Muscle layer of duodenum (tissue), 2 donors: ENCODE measurements around the gene KCNB1.

Experiments
- H3K27ac ChIP-seq: one replicate; pipeline ENCODE4 v1.7.0; 2013; ENCODE audit warnings: mild to moderate bottlenecking, low read length
- H3K27me3 ChIP-seq: one replicate; pipeline ENCODE4 v1.7.0; 2013; ENCODE audit warnings: low read depth, mild to moderate bottlenecking, control low read depth, low read length
- H3K36me3 ChIP-seq, 2 donors: one replicate each; pipeline ENCODE4 v1.7.0; 2013; ENCODE audit warnings: low read length in 2 of 2, control low read depth in 1 of 2, mild to moderate bottlenecking in 1 of 2; ENCODE audit not compliant: insufficient read depth in 2 of 2, control insufficient read depth in 1 of 2
- H3K4me1 ChIP-seq, 2 donors: one replicate each; pipeline ENCODE4 v1.7.0; 2013; ENCODE audit warnings: low read length in 2 of 2, mild to moderate bottlenecking in 2 of 2, control low read depth in 1 of 2, moderate library complexity in 1 of 2; ENCODE audit not compliant: insufficient read depth in 2 of 2, control insufficient read depth in 1 of 2
- H3K4me3 ChIP-seq, 2 donors: one replicate each; pipeline ENCODE4 v1.7.0; 2013; ENCODE audit warnings: low read length in 2 of 2, low read depth in 1 of 2, mild to moderate bottlenecking in 1 of 2
- H3K9me3 ChIP-seq, 2 donors: one replicate each; pipeline ENCODE4 v1.7.0; 2013; ENCODE audit warnings: low read length in 2 of 2, control low read depth in 1 of 2, mild to moderate bottlenecking in 1 of 2; ENCODE audit not compliant: control insufficient read depth in 1 of 2
- donor health status: healthy.

The KCNB1 gene

GRCh38 chr20:49408509-49409104 is 73.9 kb downstream of the KCNB1 start:
- H3K9me3 ChIP-seq = no peaks in the 10 kb centered on the region
- peaks cover 0 to 19% of the 10 kb centered on the region in 2 donors for H3K4me1 ChIP-seq
- H3K27ac ChIP-seq = no peak overlapping the region
- no peak overlapping the region for H3K4me3 ChIP-seq
- H3K36me3 ChIP-seq = no peaks in the 10 kb centered on the region
- H3K27me3 ChIP-seq = no peaks in the 10 kb centered on the region

GRCh38 chr20:49406666-49407065 is 75.8 kb downstream of the KCNB1 start:
- Histone ChIP-seq H3K27me3 (no peaks in the 10 kb centered on the region), H3K27ac (no peak overlapping the region), H3K4me3 (no peak overlapping the region), H3K4me1 (peaks cover 0 to 17% of the 10 kb centered on the region in 2 donors), H3K9me3 (no peaks in the 10 kb centered on the region), H3K36me3 (no peaks in the 10 kb centered on the region)

GRCh38 chr20:49405696-49406095 is 76.8 kb downstream of the KCNB1 start:
- H3K36me3 ChIP-seq = no peaks in the 10 kb centered on the region
- no peak overlapping the region for H3K27ac ChIP-seq
- peaks cover under 1 to 15% of the 10 kb centered on the region in 2 donors for H3K4me1 ChIP-seq
- H3K9me3 ChIP-seq = no peaks in the 10 kb centered on the region
- no peaks in the 10 kb centered on the region for H3K27me3 ChIP-seq
- no peak overlapping the region for H3K4me3 ChIP-seq

GRCh38 chr20:49405062-49405683 is 77.3 kb downstream of the KCNB1 start:
- peaks cover 0 to 1% of the 10 kb centered on the region in 2 donors for H3K36me3 ChIP-seq
- no peaks in the 10 kb centered on the region for H3K27me3 ChIP-seq
- H3K9me3 ChIP-seq = no peaks in the 10 kb centered on the region
- H3K4me1 ChIP-seq = peaks cover 6 to 18% of the 10 kb centered on the region in 2 donors
- no peak overlapping the region for H3K4me3 ChIP-seq
- H3K27ac ChIP-seq = no peak overlapping the region

GRCh38 chr20:49404461-49404860 is 78.0 kb downstream of the KCNB1 start:
- Histone ChIP-seq H3K4me1 (peaks cover 8 to 20% of the 10 kb centered on the region in 2 donors), H3K27me3 (no peaks in the 10 kb centered on the region), H3K4me3 (no peak overlapping the region), H3K9me3 (no peaks in the 10 kb centered on the region), H3K36me3 (peaks cover 0 to 3% of the 10 kb centered on the region in 2 donors), H3K27ac (no peak overlapping the region)

GRCh38 chr20:49403911-49404310 is 78.6 kb downstream of the KCNB1 start:
- Histone ChIP-seq H3K9me3 (no peaks in the 10 kb centered on the region), H3K27ac (no peak overlapping the region), H3K4me1 (peaks cover 8 to 24% of the 10 kb centered on the region in 2 donors), H3K36me3 (peaks cover 0 to 3% of the 10 kb centered on the region in 2 donors), H3K27me3 (no peaks in the 10 kb centered on the region), H3K4me3 (no peak overlapping the region)

- Histone ChIP-seq H3K4me1 (peaks cover 8 to 24% of the 10 kb centered on the region in 2 donors), H3K27me3 (no peaks in the 10 kb centered on the region), H3K36me3 (peaks cover 0 to 3% of the 10 kb centered on the region in 2 donors), H3K9me3 (no peaks in the 10 kb centered on the region), H3K4me3 (no peak overlapping the region), H3K27ac (no peak overlapping the region)
These were observed 79.5 kb downstream of the KCNB1 start for GRCh38 chr20:49403012-49403411.

- Histone ChIP-seq H3K27me3 (no peaks in the 10 kb centered on the region), H3K4me3 (no peak overlapping the region), H3K27ac (peak overlapping the region; percentile 90), H3K4me1 (peaks cover 8 to 31% of the 10 kb centered on the region in 2 donors), H3K36me3 (peaks cover 0 to 3% of the 10 kb centered on the region in 2 donors), H3K9me3 (no peaks in the 10 kb centered on the region)
These were observed 81.6 kb downstream of the KCNB1 start for GRCh38 chr20:49400904-49401303.

GRCh38 chr20:49400410-49400809 is 82.1 kb downstream of the KCNB1 start:
- Histone ChIP-seq H3K36me3 (peaks cover 0 to 3% of the 10 kb centered on the region in 2 donors), H3K4me3 (no peak overlapping the region), H3K27me3 (no peaks in the 10 kb centered on the region), H3K9me3 (no peaks in the 10 kb centered on the region), H3K4me1 (peaks cover 8 to 34% of the 10 kb centered on the region in 2 donors), H3K27ac (peak overlapping the region; percentile 90)

- H3K9me3 ChIP-seq = no peaks in the 10 kb centered on the region
- H3K4me1 ChIP-seq = peaks cover 8 to 39% of the 10 kb centered on the region in 2 donors
- H3K36me3 ChIP-seq = peaks cover 0 to 3% of the 10 kb centered on the region in 2 donors
- H3K27ac ChIP-seq = no peak overlapping the region
- H3K4me3 ChIP-seq = no peak overlapping the region
- no peaks in the 10 kb centered on the region for H3K27me3 ChIP-seq
These were observed 83.1 kb downstream of the KCNB1 start for GRCh38 chr20:49399329-49399728.

- Histone ChIP-seq H3K4me3 (no peak overlapping the region), H3K9me3 (no peaks in the 10 kb centered on the region), H3K4me1 (peaks cover 8 to 39% of the 10 kb centered on the region in 2 donors), H3K36me3 (peaks cover 0 to 3% of the 10 kb centered on the region in 2 donors), H3K27ac (no peak overlapping the region), H3K27me3 (no peaks in the 10 kb centered on the region)
These were observed 83.9 kb downstream of the KCNB1 start for GRCh38 chr20:49398401-49399144.
